ENCODE data around the gene CAPN12. TPM values are rescaled to one million over a fixed set of nuclear protein-coding genes. Genes with fewer than 3 reads are reported as not detected.
"Not testable (repeated sequence)": the region's sequence is repeated elsewhere in the genome, so short reads cannot be mapped to it uniquely, and the experiment has no call there.

The CAPN12 gene
- total RNA-seq, 1 donor from 2014 or later = 0.22 TPM

DNA sequence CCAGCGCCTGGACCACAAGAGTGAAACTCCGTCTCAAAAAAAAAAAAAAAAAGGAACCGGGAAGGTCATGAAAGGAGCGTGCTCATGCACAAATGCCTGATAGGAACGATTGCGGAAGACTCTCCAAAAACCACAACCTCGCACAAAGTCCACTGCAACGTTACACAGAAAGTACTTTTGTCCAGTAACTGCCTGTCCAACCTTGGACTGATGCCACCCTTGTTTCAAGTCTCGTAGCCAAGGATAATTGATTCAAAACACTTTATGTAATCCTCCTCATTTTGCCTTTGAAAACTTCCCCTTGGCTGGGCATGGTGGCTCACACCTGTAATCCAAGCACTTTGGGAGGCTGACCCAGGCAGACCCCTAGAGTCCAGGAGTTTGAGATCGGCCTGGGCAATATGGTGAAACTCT lies 15.3 kb upstream of the CAPN12 start:
- intact Hi-C loops (cut with micrococcal nuclease) = loop anchor here (10.0 kb wide), 1 partner anchor 75 kb away; the partner anchor contains the start of gene ECH1
- no peaks in the 10 kb centered on the region for H3K27me3 ChIP-seq (ENCODE audit: low read depth)
- H3K36me3 ChIP-seq = no peaks in the 10 kb centered on the region
- H3K4me1 ChIP-seq = no peaks in the 10 kb centered on the region
- H3K27ac ChIP-seq (replicated peaks) = no peak overlapping the region
- peaks cover 8% of the 10 kb centered on the region for H3K9me3 ChIP-seq (replicated peaks)
- TF ChIP-seq, protein P1, sequence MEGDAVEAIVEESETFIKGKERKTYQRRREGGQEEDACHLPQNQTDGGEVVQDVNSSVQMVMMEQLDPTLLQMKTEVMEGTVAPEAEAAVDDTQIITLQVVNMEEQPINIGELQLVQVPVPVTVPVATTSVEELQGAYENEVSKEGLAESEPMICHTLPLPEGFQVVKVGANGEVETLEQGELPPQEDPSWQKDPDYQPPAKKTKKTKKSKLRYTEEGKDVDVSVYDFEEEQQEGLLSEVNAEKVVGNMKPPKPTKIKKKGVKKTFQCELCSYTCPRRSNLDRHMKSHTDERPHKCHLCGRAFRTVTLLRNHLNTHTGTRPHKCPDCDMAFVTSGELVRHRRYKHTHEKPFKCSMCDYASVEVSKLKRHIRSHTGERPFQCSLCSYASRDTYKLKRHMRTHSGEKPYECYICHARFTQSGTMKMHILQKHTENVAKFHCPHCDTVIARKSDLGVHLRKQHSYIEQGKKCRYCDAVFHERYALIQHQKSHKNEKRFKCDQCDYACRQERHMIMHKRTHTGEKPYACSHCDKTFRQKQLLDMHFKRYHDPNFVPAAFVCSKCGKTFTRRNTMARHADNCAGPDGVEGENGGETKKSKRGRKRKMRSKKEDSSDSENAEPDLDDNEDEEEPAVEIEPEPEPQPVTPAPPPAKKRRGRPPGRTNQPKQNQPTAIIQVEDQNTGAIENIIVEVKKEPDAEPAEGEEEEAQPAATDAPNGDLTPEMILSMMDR (IDR thresholded peaks at IDR 0.05; ENCODE audit: borderline replicate concordance) = no peak
- no peak for DNase-seq
- no peak overlapping the region for H3K4me3 ChIP-seq

DNA sequence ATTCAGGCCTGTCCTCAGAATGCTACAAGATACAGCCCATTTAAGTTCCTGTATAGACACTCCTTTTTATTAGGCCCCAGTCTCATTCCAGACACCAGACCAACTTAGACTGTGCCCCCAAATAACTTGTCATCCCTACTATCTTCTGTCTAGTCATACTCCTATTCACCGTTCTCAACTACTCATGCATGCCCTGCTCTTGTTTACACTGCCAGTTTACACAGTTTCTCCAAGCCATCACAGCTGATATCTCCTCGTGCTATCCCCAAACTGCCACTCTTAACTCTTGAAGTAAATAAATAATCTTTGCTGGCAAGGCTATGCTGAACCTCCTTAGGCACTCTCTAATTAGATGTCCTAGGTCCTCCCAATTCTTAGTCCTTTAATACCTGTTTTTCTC lies 9.9 kb upstream of the CAPN12 start:
- DNase-seq; H3K4me3 ChIP-seq; intact Hi-C loops (cut with micrococcal nuclease); H3K27ac ChIP-seq (replicated peaks); H3K9me3 ChIP-seq (replicated peaks); H3K27me3 ChIP-seq (ENCODE audit: low read depth); H3K36me3 ChIP-seq; H3K4me1 ChIP-seq: not testable (repeated sequence)

DNA sequence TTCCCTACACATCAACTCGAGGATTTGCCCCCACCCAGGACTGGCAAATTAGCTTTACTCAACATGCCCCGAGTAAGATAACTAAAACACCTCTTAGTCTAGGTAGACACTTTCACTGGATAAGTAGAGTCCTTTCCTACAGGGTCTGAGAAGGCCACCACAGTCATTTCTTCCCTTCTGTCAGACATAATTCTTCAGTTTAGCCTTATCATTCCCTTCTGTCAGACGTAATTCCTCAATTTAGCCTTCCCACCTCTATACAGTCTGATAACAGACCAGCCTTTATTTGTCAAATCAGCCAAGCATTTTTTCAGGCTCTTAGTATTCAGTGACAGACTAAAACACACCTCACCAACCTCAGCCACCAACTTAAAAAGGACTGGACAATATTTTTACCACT lies 9.5 kb upstream of the CAPN12 start:
- intact Hi-C loops (cut with micrococcal nuclease); H3K9me3 ChIP-seq (replicated peaks); H3K27ac ChIP-seq (replicated peaks); H3K36me3 ChIP-seq; H3K4me1 ChIP-seq; H3K4me3 ChIP-seq; H3K27me3 ChIP-seq (ENCODE audit: low read depth); DNase-seq: not testable (repeated sequence)

DNA sequence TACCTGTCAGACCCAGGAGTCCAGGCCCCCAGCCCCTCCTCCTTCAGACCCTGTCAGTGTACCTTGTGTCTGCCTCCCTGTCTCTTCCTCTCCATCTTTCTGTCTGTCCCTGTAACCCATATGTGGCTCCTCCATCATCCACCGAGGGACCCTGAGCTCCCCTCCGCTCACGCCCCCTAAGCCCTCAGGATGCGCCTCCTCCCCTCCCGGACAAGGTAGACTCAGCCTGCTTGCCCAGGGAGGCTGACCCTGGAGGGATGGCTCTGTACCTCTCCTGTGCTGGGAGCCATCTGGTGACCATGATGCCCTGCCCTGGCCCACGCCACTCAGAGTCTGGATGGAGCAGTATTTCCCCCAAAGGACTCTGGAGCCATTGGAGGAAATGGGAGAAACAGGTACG lies 1.0 kb upstream of the CAPN12 start:
- Histone ChIP-seq H3K27me3 (ENCODE audit: low read depth) (no peaks in the 10 kb centered on the region), H3K4me3 (no peak overlapping the region), H3K4me1 (no peaks in the 10 kb centered on the region), H3K36me3 (no peaks in the 10 kb centered on the region), H3K9me3 (replicated peaks) (no peaks in the 10 kb centered on the region), H3K27ac (replicated peaks) (no peak overlapping the region)
- TF ChIP-seq, protein P1 (IDR thresholded peaks at IDR 0.05; ENCODE audit: borderline replicate concordance) = no peak
- intact Hi-C loops (cut with micrococcal nuclease) = no loop called here
- no peak for DNase-seq

DNA sequence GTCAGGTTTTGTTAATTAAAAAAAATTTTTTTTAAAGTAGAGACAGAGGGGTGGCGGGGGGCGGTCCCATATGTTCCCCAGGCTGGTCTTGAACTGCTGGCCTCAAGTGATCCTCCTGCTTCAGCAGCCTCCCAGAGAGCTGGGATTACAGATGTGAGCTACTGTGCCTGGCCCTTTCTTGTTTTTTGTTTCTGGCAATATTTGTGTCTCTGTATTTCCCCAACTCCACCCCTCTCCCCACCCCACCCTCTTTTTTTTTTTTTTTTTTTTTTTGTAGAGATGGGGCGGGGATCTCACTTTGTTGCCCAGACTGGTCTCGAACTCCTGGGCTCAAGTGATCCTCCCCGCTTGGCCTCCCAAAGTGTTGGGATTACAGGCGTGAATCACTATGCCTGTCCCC lies 600 bp upstream of the CAPN12 start:
- intact Hi-C loops (cut with micrococcal nuclease) = no loop called here
- TF ChIP-seq, protein P1 (IDR thresholded peaks at IDR 0.05; ENCODE audit: borderline replicate concordance) = no peak
- Histone ChIP-seq H3K27ac (replicated peaks) (no peak overlapping the region), H3K27me3 (ENCODE audit: low read depth) (no peaks in the 10 kb centered on the region), H3K36me3 (no peaks in the 10 kb centered on the region), H3K4me3 (no peak overlapping the region), H3K9me3 (replicated peaks) (no peaks in the 10 kb centered on the region), H3K4me1 (no peaks in the 10 kb centered on the region)
- no peak for DNase-seq

DNA sequence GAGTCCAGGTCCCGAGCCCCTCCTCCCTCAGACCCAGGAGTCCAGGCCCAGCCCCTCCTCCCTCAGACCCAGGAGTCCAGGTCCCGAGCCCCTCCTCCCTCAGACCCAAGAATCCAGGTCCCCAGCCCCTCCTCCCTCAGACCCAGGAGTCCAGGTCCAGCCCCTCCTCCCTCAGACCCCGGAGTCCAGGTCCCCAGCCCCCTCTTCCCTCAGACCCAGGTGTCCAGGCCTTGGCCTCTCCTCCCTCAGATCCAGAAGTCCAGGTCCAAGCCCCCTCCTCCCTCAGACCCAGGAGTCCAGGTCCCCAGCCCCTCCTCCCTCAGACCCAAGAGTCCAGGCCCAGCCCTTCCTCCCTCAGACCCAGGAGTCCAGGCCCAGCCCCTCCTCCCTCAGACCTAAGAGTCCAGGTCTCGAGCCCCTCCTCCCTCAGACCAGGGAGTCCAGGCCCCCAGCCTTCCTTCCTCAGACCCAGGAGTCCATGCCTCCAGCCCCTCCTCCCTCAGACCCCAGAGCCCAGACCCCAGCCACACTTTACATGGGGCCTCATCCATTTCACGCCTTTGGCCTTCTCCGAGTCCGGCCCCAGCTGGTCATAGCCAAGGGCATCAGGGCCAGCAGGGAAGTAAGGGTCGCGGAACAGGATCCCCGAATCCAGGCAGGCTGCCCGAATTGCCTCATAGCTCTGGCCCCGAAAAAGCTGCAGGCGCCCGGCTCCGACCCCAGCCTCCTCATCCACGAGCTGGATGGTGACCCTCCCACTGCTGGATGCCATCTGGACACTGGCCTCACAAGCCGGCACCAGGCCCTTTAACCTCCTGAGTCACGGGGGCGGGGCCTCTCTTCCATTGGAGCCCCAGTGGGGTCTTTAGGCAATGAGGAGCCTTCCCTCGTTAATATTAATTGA lies 628 bp downstream of the CAPN12 start:
- TF ChIP-seq, protein P1 (IDR thresholded peaks at IDR 0.05; ENCODE audit: borderline replicate concordance) = no peak
- intact Hi-C loops (cut with micrococcal nuclease) = no loop called here
- Histone ChIP-seq H3K27ac (replicated peaks) (no peak overlapping the region), H3K4me3 (no peak overlapping the region), H3K4me1 (no peaks in the 10 kb centered on the region), H3K9me3 (replicated peaks) (no peaks in the 10 kb centered on the region), H3K27me3 (ENCODE audit: low read depth) (no peaks in the 10 kb centered on the region), H3K36me3 (no peaks in the 10 kb centered on the region)
- no peak for DNase-seq

All from left ventricle myocardium inferior (tissue), 1 donor.